ENCODE measurements around the gene ZCWPW1.
A peak's percentile ranks its signal among the peaks of the same experiment; 100 is the strongest.

ZCWPW1 gene

GRCh38 chr7:100415448-100415847 lies 13.1 kb downstream of the ZCWPW1 start:
- TF ChIP-seq CTCF (IDR thresholded peaks at IDR 0.05; ENCODE audit: low read depth, low read length) (no peak), EZH2phosphoT487 (IDR thresholded peaks at IDR 0.05; ENCODE audit: low read depth) (no peak)
- Histone ChIP-seq H3K4me2 (ENCODE audit: low read length) (no peak overlapping the region), H3K27me3 (ENCODE audit: low read depth, low read length) (peaks cover 4% of the 10 kb centered on the region; the same call in 1 of the 2 replicates), H3K9me3 (ENCODE audit: insufficient read depth, low read length) (no peaks in the 10 kb centered on the region), H4K20me1 (ENCODE audit: insufficient read depth, low read length) (no peaks in the 10 kb centered on the region), H3K9ac (ENCODE audit: low read length) (no peak overlapping the region), H2AFZ (ENCODE audit: low read depth, low read length) (no peak overlapping the region), H3K79me2 (ENCODE audit: low read length) (no peaks in the 10 kb centered on the region), H3K27ac (ENCODE audit: low read length) (no peak overlapping the region), H3K4me1 (ENCODE audit: low read length) (peaks cover 45% of the 10 kb centered on the region), H3K4me3 (ENCODE audit: low read length) (no peak overlapping the region), H3K36me3 (replicated peaks; ENCODE audit: low read depth, low read length) (no peaks in the 10 kb centered on the region)

- Histone ChIP-seq H3K9ac (ENCODE audit: low read length) (peak overlapping the region; percentile 10; the same call in 1 of the 2 replicates), H2AFZ (ENCODE audit: low read depth, low read length) (0 out of 2 replicates have a peak overlapping the region, but pooled peaks have one; percentile 15), H3K4me1 (ENCODE audit: low read length) (peaks cover 32% of the 10 kb centered on the region), H3K4me2 (ENCODE audit: low read length) (peak overlapping the region; percentile 70), H3K4me3 (ENCODE audit: low read length) (no peak overlapping the region), H3K79me2 (ENCODE audit: low read length) (no peaks in the 10 kb centered on the region), H4K20me1 (ENCODE audit: insufficient read depth, low read length) (no peaks in the 10 kb centered on the region), H3K36me3 (replicated peaks; ENCODE audit: low read depth, low read length) (no peaks in the 10 kb centered on the region), H3K27me3 (ENCODE audit: low read depth, low read length) (peaks cover 17% of the 10 kb centered on the region), H3K9me3 (ENCODE audit: insufficient read depth, low read length) (no peaks in the 10 kb centered on the region), H3K27ac (ENCODE audit: low read length) (no peak overlapping the region; the same call in 1 of the 2 replicates)
- TF ChIP-seq EZH2phosphoT487 (IDR thresholded peaks at IDR 0.05; ENCODE audit: low read depth) (no peak), CTCF (IDR thresholded peaks at IDR 0.05; ENCODE audit: low read depth, low read length) (no peak)
These were observed 14.6 kb downstream of the ZCWPW1 start for GRCh38 chr7:100413889-100414288.

GRCh38 chr7:100413346-100413745 lies 15.2 kb downstream of the ZCWPW1 start:
- no peaks in the 10 kb centered on the region for H3K9me3 ChIP-seq (ENCODE audit: insufficient read depth, low read length)
- no peaks in the 10 kb centered on the region for H4K20me1 ChIP-seq (ENCODE audit: insufficient read depth, low read length)
- H3K4me1 ChIP-seq (ENCODE audit: low read length) = peaks cover 27% of the 10 kb centered on the region
- H3K27ac ChIP-seq (ENCODE audit: low read length) = peak overlapping the region; percentile 54
- peak overlapping the region; percentile 70 for H3K4me2 ChIP-seq (ENCODE audit: low read length)
- no peak overlapping the region for H2AFZ ChIP-seq (ENCODE audit: low read depth, low read length)
- H3K9ac ChIP-seq (ENCODE audit: low read length) = peak overlapping the region; percentile 29; the same call in 1 of the 2 replicates
- peak overlapping the region; percentile 30; the same call in 1 of the 2 replicates for H3K4me3 ChIP-seq (ENCODE audit: low read length)
- peaks cover 22% of the 10 kb centered on the region for H3K27me3 ChIP-seq (ENCODE audit: low read depth, low read length)
- no peaks in the 10 kb centered on the region for H3K79me2 ChIP-seq (ENCODE audit: low read length)
- no peak for TF ChIP-seq EZH2phosphoT487 (IDR thresholded peaks at IDR 0.05; ENCODE audit: low read depth)
- TF ChIP-seq CTCF (IDR thresholded peaks at IDR 0.05; ENCODE audit: low read depth, low read length) = no peak
- H3K36me3 ChIP-seq (replicated peaks; ENCODE audit: low read depth, low read length) = no peaks in the 10 kb centered on the region

GRCh38 chr7:100411101-100411500 lies 17.4 kb downstream of the ZCWPW1 start:
- no peak overlapping the region for H3K4me3 ChIP-seq (ENCODE audit: low read length)
- no peak overlapping the region for H3K9ac ChIP-seq (ENCODE audit: low read length)
- TF ChIP-seq EZH2phosphoT487 (IDR thresholded peaks at IDR 0.05; ENCODE audit: low read depth) (no peak), CTCF (IDR thresholded peaks at IDR 0.05; ENCODE audit: low read depth, low read length) (no peak)
- H3K27ac ChIP-seq (ENCODE audit: low read length) = no peak overlapping the region
- H3K27me3 ChIP-seq (ENCODE audit: low read depth, low read length) = peaks cover 38% of the 10 kb centered on the region
- no peak overlapping the region for H2AFZ ChIP-seq (ENCODE audit: low read depth, low read length)
- H3K4me2 ChIP-seq (ENCODE audit: low read length) = no peak overlapping the region
- H3K36me3 ChIP-seq (replicated peaks; ENCODE audit: low read depth, low read length) = no peaks in the 10 kb centered on the region
- peaks cover 31% of the 10 kb centered on the region for H3K4me1 ChIP-seq (ENCODE audit: low read length)
- no peaks in the 10 kb centered on the region for H3K79me2 ChIP-seq (ENCODE audit: low read length)
- no peaks in the 10 kb centered on the region for H4K20me1 ChIP-seq (ENCODE audit: insufficient read depth, low read length)
- no peaks in the 10 kb centered on the region for H3K9me3 ChIP-seq (ENCODE audit: insufficient read depth, low read length)
